H1 (cell line): ENCODE data around the gene PIGU.

ENCODE experiments used
- ASH2L ChIP-seq: fragments of 200-600, 300-600 bp; sonication (generic); IDR thresholded peaks from one replicate; pipeline ENCODE4 v1.7.1; 2017; ENCODE audit warnings: low read length
- KDM1A ChIP-seq: fragments of 200-600, 300-600 bp; sonication (generic); IDR thresholded peaks from 2 replicates; pipeline ENCODE4 v1.7.1; 2016; ENCODE audit warnings: mild to moderate bottlenecking, low read length, borderline replicate concordance
- MAFK ChIP-seq: IDR thresholded peaks from 2 replicates; pipeline ENCODE4 v1.6.1; 2012; ENCODE audit warnings: low read depth, mild to moderate bottlenecking, improper control_type of control experiment, low read length
- PHF8 ChIP-seq: fragments of 200-600 bp; sonication (generic); conservative IDR thresholded peaks from 2 replicates; pipeline ENCODE4 v1.7.1; 2012; ENCODE audit warnings: low read depth, mild to moderate bottlenecking, inconsistent platforms, low read length, moderate library complexity
- POLR2A ChIP-seq, 2 experiments: IDR thresholded peaks; 1 replicate in 1 of 2; 2 replicates in 1 of 2; pipeline ENCODE4 v1.6.1; 2011; ENCODE audit warnings: low read depth in 2 of 2, low read length in 2 of 2, mild to moderate bottlenecking in 2 of 2; ENCODE audit errors: control extremely low read depth in 1 of 2
- RAD21 ChIP-seq, 2 experiments: IDR thresholded peaks in 1 of 2; conservative IDR thresholded peaks in 1 of 2; 2 replicates each; pipeline ENCODE4 v1.6.1; 2011; ENCODE audit warnings: low read depth in 2 of 2, low read length in 2 of 2, improper control_type of control experiment in 1 of 2, inconsistent platforms in 1 of 2, mild to moderate bottlenecking in 1 of 2, moderate library complexity in 1 of 2
- RFX5 ChIP-seq: IDR thresholded peaks from 2 replicates; pipeline ENCODE4 v1.6.1; 2011; ENCODE audit warnings: low read depth, low read length, improper control_type of control experiment, borderline replicate concordance
- SP4 ChIP-seq: IDR thresholded peaks from 2 replicates; pipeline ENCODE4 v1.6.1; 2012; ENCODE audit warnings: low read length, inconsistent platforms
- SUZ12 ChIP-seq: fragments of 200-600 bp; sonication (generic); IDR thresholded peaks from 2 replicates; pipeline ENCODE4 v1.6.1; 2012; ENCODE audit warnings: mild to moderate bottlenecking, inconsistent platforms, low read length, moderate library complexity, mixed read lengths
- TAF1 ChIP-seq: IDR thresholded peaks from 2 replicates; pipeline ENCODE4 v1.6.1; 2011; ENCODE audit warnings: mild to moderate bottlenecking, low read depth, low read length
- TBP ChIP-seq: IDR thresholded peaks from 2 replicates; pipeline ENCODE4 v1.6.1; 2011; ENCODE audit warnings: low read depth, low read length, improper control_type of control experiment
- ZNF274 ChIP-seq: IDR thresholded peaks from 2 replicates; pipeline ENCODE4 v1.7.0; 2012; ENCODE audit warnings: low read length, borderline replicate concordance; ENCODE audit errors: extremely low read depth
- TF ChIP-seq, protein P1 (sequence below): fragments of 300-600 bp; sonication (generic); IDR thresholded peaks from 2 replicates; pipeline ENCODE4 v1.7.1; 2012; ENCODE audit warnings: low read length, moderate library complexity, mild to moderate bottlenecking, inconsistent platforms; ENCODE audit not compliant: insufficient replicate concordance
- TF ChIP-seq, protein P2 (sequence below), 3 experiments: IDR thresholded peaks; 1 replicate in 2 of 3; 2 replicates in 1 of 3; pipeline versions ENCODE4 v1.5.1 to v1.6.1; 2011; ENCODE audit warnings: low read length in 3 of 3, mild to moderate bottlenecking in 3 of 3, inconsistent platforms in 2 of 3, low read depth in 1 of 3, moderate library complexity in 1 of 3; ENCODE audit not compliant: insufficient read depth in 1 of 3; ENCODE audit errors: control extremely low read depth in 1 of 3

DNA sequence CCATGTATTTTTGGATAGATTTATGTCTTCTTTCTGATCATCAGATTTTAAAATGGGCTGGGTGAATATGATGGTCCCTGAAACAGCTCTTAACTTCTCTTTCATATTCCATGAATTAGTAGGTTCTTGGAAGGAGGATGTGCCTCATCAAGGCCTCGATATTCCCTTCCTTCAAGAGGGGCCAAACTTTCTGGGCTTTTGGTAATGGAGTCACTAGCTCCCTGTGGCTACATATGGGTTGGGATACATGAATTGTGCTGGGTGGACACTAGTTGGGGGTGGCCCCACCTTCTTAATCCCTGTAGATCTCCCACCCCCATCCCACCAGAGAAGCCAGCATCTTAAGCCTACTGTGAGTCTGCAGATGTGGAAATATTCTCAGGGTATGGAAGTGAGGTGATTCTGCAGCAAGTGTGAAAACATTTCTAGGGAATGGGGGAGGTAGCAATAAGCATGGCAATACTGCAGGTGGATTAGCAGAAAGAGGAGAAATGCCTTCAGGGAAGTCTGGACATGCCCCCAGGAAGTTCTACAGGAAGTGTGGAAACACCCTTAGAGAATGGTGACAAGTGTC lies 29.5 kb upstream of the PIGU start:
- TF ChIP-seq, protein P1, sequence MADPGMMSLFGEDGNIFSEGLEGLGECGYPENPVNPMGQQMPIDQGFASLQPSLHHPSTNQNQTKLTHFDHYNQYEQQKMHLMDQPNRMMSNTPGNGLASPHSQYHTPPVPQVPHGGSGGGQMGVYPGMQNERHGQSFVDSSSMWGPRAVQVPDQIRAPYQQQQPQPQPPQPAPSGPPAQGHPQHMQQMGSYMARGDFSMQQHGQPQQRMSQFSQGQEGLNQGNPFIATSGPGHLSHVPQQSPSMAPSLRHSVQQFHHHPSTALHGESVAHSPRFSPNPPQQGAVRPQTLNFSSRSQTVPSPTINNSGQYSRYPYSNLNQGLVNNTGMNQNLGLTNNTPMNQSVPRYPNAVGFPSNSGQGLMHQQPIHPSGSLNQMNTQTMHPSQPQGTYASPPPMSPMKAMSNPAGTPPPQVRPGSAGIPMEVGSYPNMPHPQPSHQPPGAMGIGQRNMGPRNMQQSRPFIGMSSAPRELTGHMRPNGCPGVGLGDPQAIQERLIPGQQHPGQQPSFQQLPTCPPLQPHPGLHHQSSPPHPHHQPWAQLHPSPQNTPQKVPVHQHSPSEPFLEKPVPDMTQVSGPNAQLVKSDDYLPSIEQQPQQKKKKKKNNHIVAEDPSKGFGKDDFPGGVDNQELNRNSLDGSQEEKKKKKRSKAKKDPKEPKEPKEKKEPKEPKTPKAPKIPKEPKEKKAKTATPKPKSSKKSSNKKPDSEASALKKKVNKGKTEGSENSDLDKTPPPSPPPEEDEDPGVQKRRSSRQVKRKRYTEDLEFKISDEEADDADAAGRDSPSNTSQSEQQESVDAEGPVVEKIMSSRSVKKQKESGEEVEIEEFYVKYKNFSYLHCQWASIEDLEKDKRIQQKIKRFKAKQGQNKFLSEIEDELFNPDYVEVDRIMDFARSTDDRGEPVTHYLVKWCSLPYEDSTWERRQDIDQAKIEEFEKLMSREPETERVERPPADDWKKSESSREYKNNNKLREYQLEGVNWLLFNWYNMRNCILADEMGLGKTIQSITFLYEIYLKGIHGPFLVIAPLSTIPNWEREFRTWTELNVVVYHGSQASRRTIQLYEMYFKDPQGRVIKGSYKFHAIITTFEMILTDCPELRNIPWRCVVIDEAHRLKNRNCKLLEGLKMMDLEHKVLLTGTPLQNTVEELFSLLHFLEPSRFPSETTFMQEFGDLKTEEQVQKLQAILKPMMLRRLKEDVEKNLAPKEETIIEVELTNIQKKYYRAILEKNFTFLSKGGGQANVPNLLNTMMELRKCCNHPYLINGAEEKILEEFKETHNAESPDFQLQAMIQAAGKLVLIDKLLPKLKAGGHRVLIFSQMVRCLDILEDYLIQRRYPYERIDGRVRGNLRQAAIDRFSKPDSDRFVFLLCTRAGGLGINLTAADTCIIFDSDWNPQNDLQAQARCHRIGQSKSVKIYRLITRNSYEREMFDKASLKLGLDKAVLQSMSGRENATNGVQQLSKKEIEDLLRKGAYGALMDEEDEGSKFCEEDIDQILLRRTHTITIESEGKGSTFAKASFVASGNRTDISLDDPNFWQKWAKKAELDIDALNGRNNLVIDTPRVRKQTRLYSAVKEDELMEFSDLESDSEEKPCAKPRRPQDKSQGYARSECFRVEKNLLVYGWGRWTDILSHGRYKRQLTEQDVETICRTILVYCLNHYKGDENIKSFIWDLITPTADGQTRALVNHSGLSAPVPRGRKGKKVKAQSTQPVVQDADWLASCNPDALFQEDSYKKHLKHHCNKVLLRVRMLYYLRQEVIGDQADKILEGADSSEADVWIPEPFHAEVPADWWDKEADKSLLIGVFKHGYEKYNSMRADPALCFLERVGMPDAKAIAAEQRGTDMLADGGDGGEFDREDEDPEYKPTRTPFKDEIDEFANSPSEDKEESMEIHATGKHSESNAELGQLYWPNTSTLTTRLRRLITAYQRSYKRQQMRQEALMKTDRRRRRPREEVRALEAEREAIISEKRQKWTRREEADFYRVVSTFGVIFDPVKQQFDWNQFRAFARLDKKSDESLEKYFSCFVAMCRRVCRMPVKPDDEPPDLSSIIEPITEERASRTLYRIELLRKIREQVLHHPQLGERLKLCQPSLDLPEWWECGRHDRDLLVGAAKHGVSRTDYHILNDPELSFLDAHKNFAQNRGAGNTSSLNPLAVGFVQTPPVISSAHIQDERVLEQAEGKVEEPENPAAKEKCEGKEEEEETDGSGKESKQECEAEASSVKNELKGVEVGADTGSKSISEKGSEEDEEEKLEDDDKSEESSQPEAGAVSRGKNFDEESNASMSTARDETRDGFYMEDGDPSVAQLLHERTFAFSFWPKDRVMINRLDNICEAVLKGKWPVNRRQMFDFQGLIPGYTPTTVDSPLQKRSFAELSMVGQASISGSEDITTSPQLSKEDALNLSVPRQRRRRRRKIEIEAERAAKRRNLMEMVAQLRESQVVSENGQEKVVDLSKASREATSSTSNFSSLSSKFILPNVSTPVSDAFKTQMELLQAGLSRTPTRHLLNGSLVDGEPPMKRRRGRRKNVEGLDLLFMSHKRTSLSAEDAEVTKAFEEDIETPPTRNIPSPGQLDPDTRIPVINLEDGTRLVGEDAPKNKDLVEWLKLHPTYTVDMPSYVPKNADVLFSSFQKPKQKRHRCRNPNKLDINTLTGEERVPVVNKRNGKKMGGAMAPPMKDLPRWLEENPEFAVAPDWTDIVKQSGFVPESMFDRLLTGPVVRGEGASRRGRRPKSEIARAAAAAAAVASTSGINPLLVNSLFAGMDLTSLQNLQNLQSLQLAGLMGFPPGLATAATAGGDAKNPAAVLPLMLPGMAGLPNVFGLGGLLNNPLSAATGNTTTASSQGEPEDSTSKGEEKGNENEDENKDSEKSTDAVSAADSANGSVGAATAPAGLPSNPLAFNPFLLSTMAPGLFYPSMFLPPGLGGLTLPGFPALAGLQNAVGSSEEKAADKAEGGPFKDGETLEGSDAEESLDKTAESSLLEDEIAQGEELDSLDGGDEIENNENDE: no peak
- TF ChIP-seq, protein P2, sequence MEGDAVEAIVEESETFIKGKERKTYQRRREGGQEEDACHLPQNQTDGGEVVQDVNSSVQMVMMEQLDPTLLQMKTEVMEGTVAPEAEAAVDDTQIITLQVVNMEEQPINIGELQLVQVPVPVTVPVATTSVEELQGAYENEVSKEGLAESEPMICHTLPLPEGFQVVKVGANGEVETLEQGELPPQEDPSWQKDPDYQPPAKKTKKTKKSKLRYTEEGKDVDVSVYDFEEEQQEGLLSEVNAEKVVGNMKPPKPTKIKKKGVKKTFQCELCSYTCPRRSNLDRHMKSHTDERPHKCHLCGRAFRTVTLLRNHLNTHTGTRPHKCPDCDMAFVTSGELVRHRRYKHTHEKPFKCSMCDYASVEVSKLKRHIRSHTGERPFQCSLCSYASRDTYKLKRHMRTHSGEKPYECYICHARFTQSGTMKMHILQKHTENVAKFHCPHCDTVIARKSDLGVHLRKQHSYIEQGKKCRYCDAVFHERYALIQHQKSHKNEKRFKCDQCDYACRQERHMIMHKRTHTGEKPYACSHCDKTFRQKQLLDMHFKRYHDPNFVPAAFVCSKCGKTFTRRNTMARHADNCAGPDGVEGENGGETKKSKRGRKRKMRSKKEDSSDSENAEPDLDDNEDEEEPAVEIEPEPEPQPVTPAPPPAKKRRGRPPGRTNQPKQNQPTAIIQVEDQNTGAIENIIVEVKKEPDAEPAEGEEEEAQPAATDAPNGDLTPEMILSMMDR (IDR thresholded peaks at IDR 0.05; ENCODE audit: control extremely low read depth in 1 of 3, insufficient read depth in 1 of 3, low read depth in 1 of 3, low read length in 3 of 3): no peak
- TF ChIP-seq KDM1A (no peak), SP4 (no peak), ZNF274 (no peak), TBP (no peak), PHF8 (no peak), RAD21 (IDR thresholded peaks at IDR 0.05 in 1 of 2, conservative IDR thresholded peaks at IDR 0.05 in 1 of 2; ENCODE audit: low read depth in 2 of 2, low read length in 2 of 2) (no peak), MAFK (no peak), SUZ12 (no peak), POLR2A (IDR thresholded peaks at IDR 0.05; ENCODE audit: control extremely low read depth in 1 of 2, low read depth in 2 of 2, low read length in 2 of 2) (no peak), TAF1 (no peak), ASH2L (no peak), RFX5 (no peak)
